Colonic mucosa (tissue), 4 donors: ENCODE data around the gene OSBPL2. TPM values are rescaled to one million over a fixed set of nuclear protein-coding genes. Genes with fewer than 3 reads are reported as not detected.

Experiments used
- DNase-seq: peaks from one replicate; pipeline ENCODE4 v3.0.0-alpha.2; 2020
- H3K27ac ChIP-seq: fragments of 200-600 bp; one replicate; pipeline ENCODE4 v1.8.0; 2021
- H3K27me3 ChIP-seq: fragments of 200-600 bp; one replicate; pipeline ENCODE4 v1.8.0; 2021
- H3K36me3 ChIP-seq: fragments of 200-600 bp; one replicate; pipeline ENCODE4 v1.8.0; 2021
- H3K4me1 ChIP-seq: fragments of 200-600 bp; one replicate; pipeline ENCODE4 v1.8.0; 2021; ENCODE audit warnings: mild to moderate bottlenecking
- H3K4me3 ChIP-seq: fragments of 200-600 bp; one replicate; pipeline ENCODE4 v1.8.0; 2021
- H3K9ac ChIP-seq, 2 donors: one replicate each; pipeline ENCODE4 v1.7.0; 2013; ENCODE audit warnings: control low read depth in 2 of 2, low read depth in 2 of 2, low read length in 2 of 2
- H3K9me3 ChIP-seq: fragments of 200-600 bp; one replicate; pipeline ENCODE4 v1.8.0; 2021
- CTCF ChIP-seq: fragments of 200-600 bp; IDR thresholded peaks from one replicate; pipeline ENCODE4 v1.8.0; 2022; ENCODE audit warnings: antibody characterized with exemption, mild to moderate bottlenecking
- intact Hi-C: fragments of 100-400 bp; cut with DNase I; formaldehyde crosslinking; loops from one replicate; pipeline ENCODE4 v1.14.1; 2022
- total RNA-seq, 2 donors: library from RNA; stranded (reverse); fragmentation: NEBNext Ultra II Directional in 1 of 2; extraction: Animal tissue kit (Norgen Biotek cat#: 25700) in 1 of 2; gene quantifications; one replicate each; pipeline ENCODE4 v1.2.1, GENCODE V29; 2021
- donor health status: healthy.
- donor health status: DM: no; HTN: no; CAD: no.
- donor health status: DM: no; HTN: no; CAD: no.

The OSBPL2 gene
- total RNA-seq, 2 donors from 2014 or later: 77.3 to 102 TPM

- Histone ChIP-seq H3K9ac (no peak overlapping the region), H3K9me3 (no peaks in the 10 kb centered on the region), H3K27me3 (peaks cover 28% of the 10 kb centered on the region), H3K4me1 (no peaks in the 10 kb centered on the region), H3K4me3 (no peak overlapping the region), H3K27ac (no peak overlapping the region), H3K36me3 (no peaks in the 10 kb centered on the region)
- no peak for TF ChIP-seq CTCF
- no peak for DNase-seq
- intact Hi-C loops: no loop called here
Measured at GRCh38 chr20:62225026-62225425, 13.3 kb upstream of the OSBPL2 start.

- Histone ChIP-seq H3K4me1 (no peaks in the 10 kb centered on the region), H3K27ac (no peak overlapping the region), H3K4me3 (no peak overlapping the region), H3K9me3 (no peaks in the 10 kb centered on the region), H3K36me3 (no peaks in the 10 kb centered on the region), H3K9ac (no peak overlapping the region), H3K27me3 (peaks cover 21% of the 10 kb centered on the region)
- no peak for DNase-seq
- intact Hi-C loops: no loop called here
- TF ChIP-seq CTCF: no peak
Measured at GRCh38 chr20:62225820-62226635, 12.3 kb upstream of the OSBPL2 start.

GRCh38 chr20:62226707-62227590 lies 11.4 kb upstream of the OSBPL2 start:
- no peak overlapping the region for H3K4me3 ChIP-seq
- H3K4me1 ChIP-seq: no peaks in the 10 kb centered on the region
- no peak for DNase-seq
- no peaks in the 10 kb centered on the region for H3K36me3 ChIP-seq
- TF ChIP-seq CTCF: no peak
- H3K9ac ChIP-seq: no peak overlapping the region
- intact Hi-C loops: no loop called here
- peaks cover 12% of the 10 kb centered on the region for H3K27me3 ChIP-seq
- H3K27ac ChIP-seq: no peak overlapping the region
- H3K9me3 ChIP-seq: no peaks in the 10 kb centered on the region

DNA sequence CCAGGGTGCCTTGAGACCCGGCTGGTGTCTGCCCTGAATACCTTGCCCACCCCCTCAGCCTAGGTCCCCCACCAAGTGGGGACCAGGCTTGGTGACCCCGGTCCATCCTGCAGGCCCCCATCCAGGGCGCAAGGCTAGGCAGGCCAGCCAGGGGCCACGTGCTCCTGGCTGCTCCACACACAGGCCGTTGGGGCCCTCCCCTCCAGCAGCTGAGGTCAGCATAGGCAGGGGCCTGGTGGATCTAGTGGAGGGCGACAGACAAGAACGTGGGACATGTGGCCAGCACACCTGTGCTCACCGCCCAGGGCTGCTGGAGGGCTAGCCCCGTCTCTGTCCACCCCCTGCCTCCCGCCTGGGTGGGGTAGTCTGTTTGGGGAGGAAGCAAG lies 10.7 kb upstream of the OSBPL2 start:
- no peak overlapping the region for H3K27ac ChIP-seq
- H3K27me3 ChIP-seq: peaks cover 7% of the 10 kb centered on the region
- no peak for TF ChIP-seq CTCF

GRCh38 chr20:62227977-62228958 lies 10.1 kb upstream of the OSBPL2 start:
- Histone ChIP-seq H3K27ac (no peak overlapping the region), H3K4me1 (no peaks in the 10 kb centered on the region), H3K9me3 (no peaks in the 10 kb centered on the region), H3K36me3 (no peaks in the 10 kb centered on the region), H3K27me3 (peaks cover under 1% of the 10 kb centered on the region), H3K4me3 (no peak overlapping the region), H3K9ac (no peak overlapping the region)
- no peak for TF ChIP-seq CTCF
- DNase-seq: peak; percentile 62
- intact Hi-C loops: no loop called here

More for the DNA sequence above, 10.7 kb upstream of the OSBPL2 start:
- Histone ChIP-seq H3K4me1 (no peaks in the 10 kb centered on the region), H3K9ac (no peak overlapping the region), H3K9me3 (no peaks in the 10 kb centered on the region), H3K4me3 (no peak overlapping the region), H3K36me3 (no peaks in the 10 kb centered on the region)
- intact Hi-C loops: no loop called here
- DNase-seq: no peak
